HepG2 (cell line): ENCODE data around the gene CAT.
A peak's percentile ranks its signal among the peaks of the same experiment; 100 is the strongest.

Source experiments
- CEBPZ ChIP-seq: IDR thresholded peaks from 2 replicates; pipeline ENCODE4 v1.6.1; 2012; ENCODE audit warnings: low read length, improper control_type of control experiment
- EP300 ChIP-seq, 3 experiments: sonication (generic) in 1 of 3; formaldehyde crosslinking in 1 of 3; IDR thresholded peaks; 2 replicates each; pipeline versions ENCODE4 v1.5.1 to v1.6.1; 2011 to 2020; ENCODE audit warnings: low read depth in 2 of 3, low read length in 2 of 3, borderline replicate concordance in 1 of 3, improper control_type of control experiment in 1 of 3, mild to moderate bottlenecking in 1 of 3, missing genetic modification reagents in 1 of 3, moderate library complexity in 1 of 3
- GATAD2A ChIP-seq: IDR thresholded peaks from 2 replicates; pipeline ENCODE4 v1.6.1; 2016
- SMAD3 ChIP-seq: sonication (generic); formaldehyde crosslinking; IDR thresholded peaks from 2 replicates; pipeline ENCODE4 v1.4.0; 2020; ENCODE audit warnings: missing genetic modification reagents
- SP2 ChIP-seq: sonication (generic); formaldehyde crosslinking; IDR thresholded peaks from 2 replicates; pipeline ENCODE4 v1.5.1; 2020; ENCODE audit warnings: mild to moderate bottlenecking, missing genetic modification reagents
- ZNF224 ChIP-seq: sonication (generic); formaldehyde crosslinking; IDR thresholded peaks from 2 replicates; pipeline ENCODE4 v1.5.0; 2020; ENCODE audit warnings: mild to moderate bottlenecking, missing genetic modification reagents
- ZNF609 ChIP-seq: sonication (generic); formaldehyde crosslinking; IDR thresholded peaks from 2 replicates; pipeline ENCODE4 v1.4.0; 2020; ENCODE audit warnings: mild to moderate bottlenecking, missing genetic modification reagents, borderline replicate concordance
- ZNF792 ChIP-seq: IDR thresholded peaks from 2 replicates; pipeline ENCODE4 v1.6.1; 2016

DNA sequence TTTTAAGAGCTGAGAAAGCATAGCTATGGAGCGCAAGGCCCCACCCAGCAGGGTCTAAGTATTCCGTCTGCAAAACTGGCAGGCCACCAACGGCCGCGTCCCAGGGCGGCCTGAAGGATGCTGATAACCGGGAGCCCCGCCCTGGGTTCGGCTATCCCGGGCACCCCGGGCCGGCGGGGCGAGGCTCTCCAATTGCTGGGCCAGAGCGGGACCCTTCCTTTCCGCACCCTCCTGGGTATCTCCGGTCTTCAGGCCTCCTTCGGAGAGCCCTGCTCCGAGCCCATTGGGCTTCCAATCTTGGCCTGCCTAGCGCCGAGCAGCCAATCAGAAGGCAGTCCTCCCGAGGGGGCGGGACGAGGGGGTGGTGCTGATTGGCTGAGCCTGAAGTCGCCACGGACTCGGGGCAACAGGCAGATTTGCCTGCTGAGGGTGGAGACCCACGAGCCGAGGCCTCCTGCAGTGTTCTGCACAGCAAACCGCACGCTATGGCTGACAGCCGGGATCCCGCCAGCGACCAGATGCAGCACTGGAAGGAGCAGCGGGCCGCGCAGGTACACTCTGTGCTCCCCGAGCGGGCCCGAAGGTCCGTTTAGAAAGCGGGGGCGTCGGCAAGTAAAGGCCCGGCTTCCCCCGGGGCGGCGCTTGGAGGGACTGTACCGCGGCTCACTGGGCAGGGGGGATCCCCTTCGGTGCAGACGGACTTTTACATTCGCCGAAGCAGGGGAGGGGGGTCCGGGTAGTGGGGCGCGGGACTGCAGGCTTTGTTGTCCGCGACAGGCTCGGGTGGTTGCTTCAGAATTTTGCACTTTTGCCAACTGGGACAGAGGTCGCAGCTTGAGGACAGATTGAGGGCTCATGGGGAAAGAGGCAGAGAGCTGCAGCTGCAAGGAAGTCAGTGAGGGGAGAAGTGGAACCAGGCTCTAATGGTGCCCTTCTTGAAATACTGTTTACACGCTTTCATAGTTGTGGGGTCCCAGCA, at the start of gene CAT:
- TF ChIP-seq ZNF224 (CRISPR knock-in tag) (no peak), ZNF792 (CRISPR knock-in tag) (no peak), SP2 (peak; percentile 97), SMAD3 (CRISPR knock-in tag) (0 out of 2 replicates have a peak, but pooled peaks have one; percentile 18), CEBPZ (no peak), EP300 (IDR thresholded peaks at IDR 0.05; ENCODE audit: low read depth in 2 of 2, low read length in 2 of 2) (peak in 1 of 2 experiments; percentile 21; a peak in 1 of 4 replicates), EP300 (CRISPR knock-in tag; IDR thresholded peaks at IDR 0.05; ENCODE audit: borderline replicate concordance) (no peak; the same call in 1 of the 2 replicates), ZNF609 (CRISPR knock-in tag) (no peak; the same call in none of the 2 replicates), GATAD2A (no peak)
